Fibroblast of villous mesenchyme (primary cell): ENCODE data around the gene PRDX2. TPM values are rescaled to one million over a fixed set of nuclear protein-coding genes. Genes with fewer than 3 reads are reported as not detected.

Experiments
- DNase-seq: peaks from one replicate; pipeline ENCODE4 v3.0.0-alpha.2; 2010; ENCODE audit warnings: low read depth
- H3K4me3 ChIP-seq: 2 replicates; pipeline ENCODE4 v1.5.1; 2011; ENCODE audit warnings: low read depth, mild to moderate bottlenecking, low read length
- CTCF ChIP-seq: IDR thresholded peaks from 2 replicates; pipeline ENCODE4 v1.5.1; 2012; ENCODE audit warnings: low read depth, mild to moderate bottlenecking, low read length; ENCODE audit not compliant: insufficient read depth
- total RNA-seq: library from RNA; depleted of rRNA; stranded (reverse); fragments of >200 nt; gene quantifications from 2 replicates; pipeline ENCODE4 v1.2.3, GENCODE V29; 2012

PRDX2 gene
- total RNA-seq, 1 donor: 222 TPM

- no peak for TF ChIP-seq CTCF
- no peak for DNase-seq
- no peak overlapping the region for H3K4me3 ChIP-seq
These were observed 33.6 kb upstream of the PRDX2 start for GRCh38 chr19:12834976-12835757.

GRCh38 chr19:12834566-12834943 lies 33.0 kb upstream of the PRDX2 start, which contains the start of gene RTBDN:
TSS of gene RTBDN (minus strand) at chr19:12834579. CDS start at chr19:12829979, 4,600 bp downstream.
- no peak for TF ChIP-seq CTCF
- no peak for DNase-seq
- H3K4me3 ChIP-seq: peak within 1 kb of the TSS; percentile 53

GRCh38 chr19:12833738-12834565 lies 32.4 kb upstream of the PRDX2 start:
- no peak for DNase-seq
- no peak for TF ChIP-seq CTCF
- peak overlapping the region; percentile 53 for H3K4me3 ChIP-seq

- TF ChIP-seq CTCF: no peak
- H3K4me3 ChIP-seq: no peak overlapping the region
- DNase-seq: no peak
These were observed 31.8 kb upstream of the PRDX2 start for GRCh38 chr19:12833418-12833737.

GRCh38 chr19:12828494-12828893 lies 26.9 kb upstream of the PRDX2 start:
- no peak overlapping the region for H3K4me3 ChIP-seq
- peak; percentile 13 for DNase-seq
- no peak for TF ChIP-seq CTCF

GRCh38 chr19:12825254-12826131 lies 23.9 kb upstream of the PRDX2 start:
- TF ChIP-seq CTCF: peak; percentile 52
- H3K4me3 ChIP-seq: peak overlapping the region; percentile 18
- DNase-seq: peak; percentile 33
